Activated T-helper 2 cell treated with anti-CD3 and anti-CD28 coated beads, Interferon-gamma antibody, Interleukin-2, Interleukin-4, amounts not matched to agents 10 μg/mL and 5 μg/mL and 100 μg/mL, durations not matched to agents 14 hours and 24 hours and 36 hours (primary cell): ENCODE measurements around the gene MRPL9. TPM values are rescaled to one million over a fixed set of nuclear protein-coding genes. Genes with fewer than 3 reads are reported as not detected.
"Not testable (repeated sequence)": the region's sequence is repeated elsewhere in the genome, so short reads cannot be mapped to it uniquely, and the experiment has no call there.

Experiments
- DNase-seq: peaks from one replicate; pipeline ENCODE4 v3.0.0; 2021; ENCODE audit warnings: low spot score
- H3K27ac Mint-ChIP-seq: one replicate; pipeline ENCODE4 v1.8.0; 2021; ENCODE audit warnings: mixed read lengths
- H3K27me3 Mint-ChIP-seq: one replicate; pipeline ENCODE4 v1.8.0; 2021; ENCODE audit warnings: low read depth, mixed read lengths
- H3K36me3 Mint-ChIP-seq: one replicate; pipeline ENCODE4 v1.8.0; 2021; ENCODE audit warnings: low read depth, mixed read lengths
- H3K4me1 Mint-ChIP-seq: one replicate; pipeline ENCODE4 v1.8.0; 2021; ENCODE audit warnings: low read depth, mixed read lengths
- H3K4me3 Mint-ChIP-seq: one replicate; pipeline ENCODE4 v1.8.0; 2021; ENCODE audit warnings: low read depth, mild to moderate bottlenecking, moderate library complexity, mixed read lengths
- H3K9me3 Mint-ChIP-seq: one replicate; pipeline ENCODE4 v1.8.0; 2021; ENCODE audit warnings: mixed read lengths
- intact Hi-C: fragments of 100-400 bp; cut with micrococcal nuclease; formaldehyde crosslinking; loops from one replicate; pipeline ENCODE4 v1.15.1; 2023
- total RNA-seq: library from RNA; stranded (reverse); gene quantifications from 2 replicates; pipeline ENCODE4 v1.2.3, GENCODE V29; 2022

MRPL9 gene
- total RNA-seq, 1 donor from 2014 or later, result 159 TPM

GRCh38 chr1:151739590-151740355 lies 23.5 kb downstream of the MRPL9 start:
- no peaks in the 10 kb centered on the region for H3K36me3 Mint-ChIP-seq

GRCh38 chr1:151737479-151737878 lies 25.8 kb downstream of the MRPL9 start:
- Mint-ChIP-seq H3K9me3 (peaks cover 17% of the 10 kb centered on the region), H3K27me3 (peaks cover 9% of the 10 kb centered on the region), H3K36me3 (no peaks in the 10 kb centered on the region), H3K4me1 (no peaks in the 10 kb centered on the region), H3K27ac (no peak overlapping the region), H3K4me3 (no peak overlapping the region)
- DNase-seq, result no peak
- intact Hi-C loops, result loop anchor here (10.0 kb wide), 1 partner anchor 143 kb away; no protein-coding TSS in a partner anchor

More at GRCh38 chr1:151739590-151740355, 23.5 kb downstream of the MRPL9 start:
- H3K9me3 Mint-ChIP-seq, result peaks cover 17% of the 10 kb centered on the region
- no peaks in the 10 kb centered on the region for H3K4me1 Mint-ChIP-seq
- peaks cover 24% of the 10 kb centered on the region for H3K27me3 Mint-ChIP-seq
- no peak for DNase-seq
- intact Hi-C loops, result loop anchor here (10.0 kb wide), 1 partner anchor 145 kb away; no protein-coding TSS in a partner anchor
- H3K27ac Mint-ChIP-seq, result no peak overlapping the region
- no peak overlapping the region for H3K4me3 Mint-ChIP-seq

GRCh38 chr1:151737026-151737425 lies 26.3 kb downstream of the MRPL9 start:
- Mint-ChIP-seq H3K9me3 (peaks cover 17% of the 10 kb centered on the region), H3K27me3 (peaks cover 7% of the 10 kb centered on the region), H3K36me3 (no peaks in the 10 kb centered on the region), H3K4me3 (no peak overlapping the region), H3K27ac (no peak overlapping the region), H3K4me1 (no peaks in the 10 kb centered on the region)
- DNase-seq, result no peak
- intact Hi-C loops, result loop anchor here (10.0 kb wide), 1 partner anchor 142 kb away; no protein-coding TSS in a partner anchor

GRCh38 chr1:151733995-151734394 lies 29.3 kb downstream of the MRPL9 start:
- H3K4me3 Mint-ChIP-seq, H3K27ac Mint-ChIP-seq, H3K36me3 Mint-ChIP-seq, DNase-seq, H3K4me1 Mint-ChIP-seq: not testable (repeated sequence)
- Mint-ChIP-seq H3K9me3 (peaks cover 17% of the 10 kb centered on the region), H3K27me3 (peaks cover 16% of the 10 kb centered on the region)
- intact Hi-C loops, result loop anchor here (2.0 to 10.0 kb wide), 3 partner anchors 139 to 289 kb away; no protein-coding TSS in a partner anchor

- H3K36me3 Mint-ChIP-seq, result no peaks in the 10 kb centered on the region
- H3K4me1 Mint-ChIP-seq, result no peaks in the 10 kb centered on the region
- H3K4me3 Mint-ChIP-seq, result no peak overlapping the region
- peaks cover 22% of the 10 kb centered on the region for H3K27me3 Mint-ChIP-seq
- DNase-seq, result no peak
- H3K27ac Mint-ChIP-seq, result no peak overlapping the region
- H3K9me3 Mint-ChIP-seq, result peaks cover 12% of the 10 kb centered on the region
- intact Hi-C loops, result loop anchor here (10.0 kb wide), 1 partner anchor 138 kb away; no protein-coding TSS in a partner anchor
Observed at GRCh38 chr1:151733126-151733525, 30.2 kb downstream of the MRPL9 start.

- no peaks in the 10 kb centered on the region for H3K4me1 Mint-ChIP-seq
- no peak overlapping the region for H3K4me3 Mint-ChIP-seq
- H3K36me3 Mint-ChIP-seq, result no peaks in the 10 kb centered on the region
- intact Hi-C loops, result loop anchor here (10.0 kb wide), 1 partner anchor 135 kb away; no protein-coding TSS in a partner anchor
- no peak overlapping the region for H3K27ac Mint-ChIP-seq
- no peak for DNase-seq
- H3K9me3 Mint-ChIP-seq, result no peaks in the 10 kb centered on the region
- H3K27me3 Mint-ChIP-seq, result peaks cover 33% of the 10 kb centered on the region
Observed at GRCh38 chr1:151729966-151730291, 33.4 kb downstream of the MRPL9 start.

- Mint-ChIP-seq H3K36me3 (no peaks in the 10 kb centered on the region), H3K4me1 (no peaks in the 10 kb centered on the region), H3K27ac (no peak overlapping the region), H3K27me3 (peaks cover 35% of the 10 kb centered on the region), H3K9me3 (no peaks in the 10 kb centered on the region), H3K4me3 (no peak overlapping the region)
- intact Hi-C loops, result no loop called here
- no peak for DNase-seq
Observed at GRCh38 chr1:151729157-151729965, 33.9 kb downstream of the MRPL9 start.

GRCh38 chr1:151728151-151729054 lies 34.9 kb downstream of the MRPL9 start:
- intact Hi-C loops, result no loop called here
- H3K4me3 Mint-ChIP-seq, result no peak overlapping the region
- no peaks in the 10 kb centered on the region for H3K4me1 Mint-ChIP-seq
- no peaks in the 10 kb centered on the region for H3K36me3 Mint-ChIP-seq
- peaks cover 44% of the 10 kb centered on the region for H3K27me3 Mint-ChIP-seq
- DNase-seq, result no peak
- no peak overlapping the region for H3K27ac Mint-ChIP-seq
- H3K9me3 Mint-ChIP-seq, result no peaks in the 10 kb centered on the region

- H3K27ac Mint-ChIP-seq, result no peak overlapping the region
- H3K4me3 Mint-ChIP-seq, result no peak overlapping the region
- peaks cover 14% of the 10 kb centered on the region for H3K4me1 Mint-ChIP-seq
- H3K27me3 Mint-ChIP-seq, result peaks cover 62% of the 10 kb centered on the region
- no peaks in the 10 kb centered on the region for H3K9me3 Mint-ChIP-seq
- intact Hi-C loops, result loop anchor here (5.0 kb wide), 1 partner anchor 113 kb away; the partner anchor contains the start of gene C2CD4D
- no peaks in the 10 kb centered on the region for H3K36me3 Mint-ChIP-seq
- no peak for DNase-seq
Observed at GRCh38 chr1:151723726-151724370, 39.4 kb downstream of the MRPL9 start.

GRCh38 chr1:151721788-151722510 lies 41.3 kb downstream of the MRPL9 start:
- intact Hi-C loops, result loop anchor here (5.0 kb wide), 1 partner anchor 115 kb away; the partner anchor contains the start of gene C2CD4D
- Mint-ChIP-seq H3K27me3 (peaks cover 70% of the 10 kb centered on the region), H3K27ac (no peak overlapping the region), H3K9me3 (no peaks in the 10 kb centered on the region), H3K36me3 (no peaks in the 10 kb centered on the region), H3K4me3 (peak overlapping the region; percentile 70), H3K4me1 (peaks cover 17% of the 10 kb centered on the region)
- no peak for DNase-seq

- no peaks in the 10 kb centered on the region for H3K36me3 Mint-ChIP-seq
- peaks cover 72% of the 10 kb centered on the region for H3K27me3 Mint-ChIP-seq
- intact Hi-C loops, result loop anchor here (5.0 kb wide), 1 partner anchor 116 kb away; the partner anchor contains the start of gene C2CD4D
- peak; percentile 20 for DNase-seq
- no peak within 1 kb of the TSS for H3K27ac Mint-ChIP-seq
- H3K9me3 Mint-ChIP-seq, result no peaks in the 10 kb centered on the region
- peaks cover 19% of the 10 kb centered on the region for H3K4me1 Mint-ChIP-seq
- peak within 1 kb of the TSS; percentile 70 for H3K4me3 Mint-ChIP-seq
Observed at GRCh38 chr1:151720974-151721787, 42.1 kb downstream of the MRPL9 start, which contains the start of gene RIIAD1. Gene RIIAD1, plus strand, starts transcription at chr1:151721522. Its CDS starts 15 bp downstream, at chr1:151721537.
